Measurements from ENCODE around the gene NDUFV3.
"Not testable (repeated sequence)": the region's sequence is repeated elsewhere in the genome, so short reads cannot be mapped to it uniquely, and the experiment has no call there.

- TF ChIP-seq, protein P1, sequence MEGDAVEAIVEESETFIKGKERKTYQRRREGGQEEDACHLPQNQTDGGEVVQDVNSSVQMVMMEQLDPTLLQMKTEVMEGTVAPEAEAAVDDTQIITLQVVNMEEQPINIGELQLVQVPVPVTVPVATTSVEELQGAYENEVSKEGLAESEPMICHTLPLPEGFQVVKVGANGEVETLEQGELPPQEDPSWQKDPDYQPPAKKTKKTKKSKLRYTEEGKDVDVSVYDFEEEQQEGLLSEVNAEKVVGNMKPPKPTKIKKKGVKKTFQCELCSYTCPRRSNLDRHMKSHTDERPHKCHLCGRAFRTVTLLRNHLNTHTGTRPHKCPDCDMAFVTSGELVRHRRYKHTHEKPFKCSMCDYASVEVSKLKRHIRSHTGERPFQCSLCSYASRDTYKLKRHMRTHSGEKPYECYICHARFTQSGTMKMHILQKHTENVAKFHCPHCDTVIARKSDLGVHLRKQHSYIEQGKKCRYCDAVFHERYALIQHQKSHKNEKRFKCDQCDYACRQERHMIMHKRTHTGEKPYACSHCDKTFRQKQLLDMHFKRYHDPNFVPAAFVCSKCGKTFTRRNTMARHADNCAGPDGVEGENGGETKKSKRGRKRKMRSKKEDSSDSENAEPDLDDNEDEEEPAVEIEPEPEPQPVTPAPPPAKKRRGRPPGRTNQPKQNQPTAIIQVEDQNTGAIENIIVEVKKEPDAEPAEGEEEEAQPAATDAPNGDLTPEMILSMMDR (IDR thresholded peaks at IDR 0.05; ENCODE audit: borderline replicate concordance, extremely low read depth, low read length, poor library complexity, severe bottlenecking) = not testable (repeated sequence)
- not testable (repeated sequence) for TF ChIP-seq EZH2 (IDR thresholded peaks at IDR 0.05; ENCODE audit: borderline replicate concordance, low read depth, low read length, severe bottlenecking)
Measured at GRCh38 chr21:42908484-42908883, 15.4 kb downstream of the NDUFV3 start.
